H1 (cell line): ENCODE data around the gene TIE1. TPM values are rescaled to one million over a fixed set of nuclear protein-coding genes. Genes with fewer than 3 reads are reported as not detected.

ENCODE experiments used
- CTCF ChIA-PET: fragments of 300-600 bp; sonication (Branson Sonifier 250); formaldehyde crosslinking; loops from one replicate; lab custom pipeline; 2021; ENCODE audit not compliant: partially characterized antibody; lab: Charles Lee
- POLR2A ChIA-PET: fragments of 300-600 bp; sonication (Branson Sonifier 250); formaldehyde crosslinking; loops from one replicate; lab custom pipeline; 2021; ENCODE audit warnings: inconsistent platforms; ENCODE audit not compliant: partially characterized antibody; lab: Charles Lee
- DNase-seq, 2 experiments: peaks; one replicate each; pipeline versions ENCODE4 v3.0.0 to v3.0.0-alpha.2; 2010 to 2022; ENCODE audit warnings: low spot score in 2 of 2, low read depth in 1 of 2, mixed read lengths in 1 of 2
- FAIRE-seq: peaks from 2 replicates; lab custom pipeline; 2011; peaks lifted over from hg19 to GRCh38; lab: Jason Lieb, UNC
- H2AFZ ChIP-seq: 2 replicates; pipeline ENCODE4 v1.8.1; 2012; ENCODE audit warnings: low read length, inconsistent platforms
- H2AK5ac ChIP-seq: 2 replicates; pipeline ENCODE4 v1.6.1; 2013; ENCODE audit warnings: low read depth, low read length
- H2BK120ac ChIP-seq: replicated peaks from 2 replicates; pipeline ENCODE3; 2013; ENCODE audit warnings: low read depth, low read length, inconsistent platforms
- H2BK12ac ChIP-seq: 2 replicates; pipeline ENCODE4 v1.6.1; 2013; ENCODE audit warnings: low read depth, low read length
- H2BK15ac ChIP-seq: 2 replicates; pipeline ENCODE4 v1.6.1; 2013; ENCODE audit warnings: low read length
- H2BK20ac ChIP-seq: 2 replicates; pipeline ENCODE4 v1.6.1; 2013; ENCODE audit warnings: low read length
- H2BK5ac ChIP-seq: 2 replicates; pipeline ENCODE4 v1.6.1; 2013; ENCODE audit warnings: low read depth, low read length
- H3K14ac ChIP-seq: 2 replicates; pipeline ENCODE4 v1.6.1; 2013; ENCODE audit warnings: inconsistent platforms; ENCODE audit not compliant: insufficient read length
- H3K18ac ChIP-seq: 2 replicates; pipeline ENCODE4 v1.6.1; 2013; ENCODE audit warnings: low read length; ENCODE audit errors: extremely low read depth
- H3K23ac ChIP-seq: 2 replicates; pipeline ENCODE4 v1.6.1; 2013; ENCODE audit warnings: inconsistent platforms; ENCODE audit not compliant: insufficient read length
- H3K23me2 ChIP-seq: 2 replicates; pipeline ENCODE4 v1.6.1; 2013; ENCODE audit warnings: low read depth, low read length
- H3K27ac ChIP-seq: 2 replicates; pipeline ENCODE4 v1.6.1; 2011; ENCODE audit warnings: low read depth, low read length, inconsistent platforms
- H3K27me3 ChIP-seq, 4 experiments: replicated peaks in 1 of 4; 1 replicate in 1 of 4; 2 replicates in 3 of 4; pipeline versions ENCODE4 v1.6.1 to v1.8.1; 2011 to 2013; ENCODE audit warnings: low read length in 3 of 4, mild to moderate bottlenecking in 3 of 4, inconsistent platforms in 2 of 4, mixed read lengths in 2 of 4, moderate library complexity in 1 of 4; ENCODE audit not compliant: control insufficient read depth in 3 of 4, insufficient read depth in 3 of 4; ENCODE audit errors: extremely low read depth in 1 of 4
- H3K36me3 ChIP-seq, 4 experiments: 2 replicates each; pipeline versions ENCODE4 v1.6.1 to v1.8.1; 2011 to 2013; ENCODE audit warnings: mild to moderate bottlenecking in 4 of 4, low read length in 3 of 4, moderate library complexity in 2 of 4, control low read depth in 1 of 4, inconsistent platforms in 1 of 4; ENCODE audit not compliant: insufficient read depth in 4 of 4, control insufficient read depth in 2 of 4
- H3K4ac ChIP-seq: replicated peaks from 2 replicates; pipeline ENCODE3; 2013; ENCODE audit warnings: low read length, low read depth, mixed read lengths, inconsistent platforms; ENCODE audit not compliant: insufficient read length
- H3K4me1 ChIP-seq, 4 experiments: replicated peaks in 1 of 4; 1 replicate in 1 of 4; 2 replicates in 3 of 4; pipeline versions ENCODE4 v1.6.1 to v1.8.1; 2011 to 2013; ENCODE audit warnings: low read length in 3 of 4, inconsistent platforms in 2 of 4, mixed read lengths in 1 of 4; ENCODE audit not compliant: insufficient read depth in 4 of 4, control insufficient read depth in 3 of 4
- H3K4me2 ChIP-seq, 2 experiments: 2 replicates each; pipeline versions ENCODE4 v1.6.1 to v1.8.1; 2011 to 2013; ENCODE audit warnings: low read depth in 2 of 2, low read length in 2 of 2, control low read depth in 1 of 2, inconsistent platforms in 1 of 2, mild to moderate bottlenecking in 1 of 2; ENCODE audit not compliant: insufficient read depth in 1 of 2
- H3K4me3 ChIP-seq, 4 experiments: fragments of 200-600, 300-600 bp in 1 of 4; sonication (generic), shearing (Covaris generic), sonication (Bioruptor Twin) in 1 of 4; 2 replicates each; pipeline versions ENCODE4 v1.5.1 to v1.8.1; 2011 to 2016; ENCODE audit warnings: low read length in 4 of 4, low read depth in 3 of 4, control low read depth in 2 of 4, inconsistent platforms in 2 of 4, mild to moderate bottlenecking in 2 of 4, mixed read lengths in 1 of 4, moderate library complexity in 1 of 4; ENCODE audit not compliant: insufficient read depth in 2 of 4; ENCODE audit errors: extremely low read depth in 1 of 4
- H3K56ac ChIP-seq: replicated peaks from 2 replicates; pipeline ENCODE3; 2013; ENCODE audit warnings: low read depth, mild to moderate bottlenecking, mixed read lengths, low read length, inconsistent platforms; ENCODE audit not compliant: insufficient read length
- H3K79me1 ChIP-seq: 2 replicates; pipeline ENCODE4 v1.6.1; 2013; ENCODE audit warnings: low read depth, low read length, control low read depth
- H3K79me2 ChIP-seq, 2 experiments: 2 replicates each; pipeline versions ENCODE4 v1.6.1 to v1.8.1; 2012 to 2013; ENCODE audit warnings: low read length in 2 of 2, mild to moderate bottlenecking in 2 of 2, inconsistent platforms in 1 of 2; ENCODE audit not compliant: insufficient read depth in 2 of 2, control insufficient read depth in 1 of 2
- H3K9ac ChIP-seq, 4 experiments: replicated peaks in 1 of 4; 1 replicate in 1 of 4; 2 replicates in 3 of 4; pipeline versions ENCODE4 v1.6.1 to v1.8.1; 2011 to 2013; ENCODE audit warnings: low read depth in 3 of 4, low read length in 3 of 4, control low read depth in 2 of 4, mild to moderate bottlenecking in 2 of 4, moderate library complexity in 2 of 4, inconsistent platforms in 1 of 4; ENCODE audit errors: extremely low read depth in 1 of 4
- H3K9me3 ChIP-seq, 2 experiments: 2 replicates each; pipeline versions ENCODE4 v1.6.1 to v1.8.1; 2012 to 2013; ENCODE audit warnings: mild to moderate bottlenecking in 2 of 2, moderate library complexity in 2 of 2, control low read depth in 1 of 2, inconsistent platforms in 1 of 2, low read depth in 1 of 2, low read length in 1 of 2, mixed read lengths in 1 of 2; ENCODE audit not compliant: insufficient read depth in 2 of 2
- H4K20me1 ChIP-seq, 2 experiments: replicated peaks in 1 of 2; 2 replicates each; pipeline versions ENCODE3 to v1.8.1; 2011 to 2013; ENCODE audit warnings: inconsistent platforms in 2 of 2, low read length in 2 of 2, mild to moderate bottlenecking in 1 of 2; ENCODE audit not compliant: insufficient read depth in 2 of 2, control insufficient read depth in 1 of 2
- H4K5ac ChIP-seq: 2 replicates; pipeline ENCODE4 v1.6.1; 2013; ENCODE audit warnings: low read length, low read depth, mixed read lengths, inconsistent platforms; ENCODE audit not compliant: insufficient read length
- H4K8ac ChIP-seq: 2 replicates; pipeline ENCODE4 v1.8.0; 2013; ENCODE audit warnings: mild to moderate bottlenecking, moderate library complexity, low read length, inconsistent platforms; ENCODE audit not compliant: insufficient read depth; ENCODE audit errors: extremely low read depth
- H4K91ac ChIP-seq: replicated peaks from 2 replicates; pipeline ENCODE3; 2013; ENCODE audit warnings: low read length, mixed read lengths, inconsistent platforms; ENCODE audit not compliant: insufficient read length
- BACH1 ChIP-seq: IDR thresholded peaks from 2 replicates; pipeline ENCODE4 v1.6.1; 2012; ENCODE audit warnings: low read length, improper control_type of control experiment
- CHD2 ChIP-seq: IDR thresholded peaks from 2 replicates; pipeline ENCODE4 v1.6.1; 2012; ENCODE audit warnings: low read length, improper control_type of control experiment
- CTBP2 ChIP-seq: IDR thresholded peaks from 2 replicates; pipeline ENCODE4 v1.7.0; 2011; ENCODE audit warnings: borderline replicate concordance, mild to moderate bottlenecking, moderate library complexity, mixed read lengths, low read length; ENCODE audit not compliant: insufficient read depth, insufficient read length
- FOSL1 ChIP-seq: IDR thresholded peaks from 2 replicates; pipeline ENCODE4 v1.6.1; 2011; ENCODE audit warnings: mild to moderate bottlenecking, low read depth, low read length, moderate library complexity; ENCODE audit not compliant: insufficient read depth
- GTF2F1 ChIP-seq: IDR thresholded peaks from 2 replicates; pipeline ENCODE4 v1.6.1; 2012; ENCODE audit warnings: low read depth, low read length, improper control_type of control experiment, borderline replicate concordance
- MAFK ChIP-seq: IDR thresholded peaks from 2 replicates; pipeline ENCODE4 v1.6.1; 2012; ENCODE audit warnings: low read depth, mild to moderate bottlenecking, improper control_type of control experiment, low read length
- POLR2A ChIP-seq, 2 experiments: IDR thresholded peaks; 1 replicate in 1 of 2; 2 replicates in 1 of 2; pipeline ENCODE4 v1.6.1; 2011; ENCODE audit warnings: low read depth in 2 of 2, low read length in 2 of 2, mild to moderate bottlenecking in 2 of 2; ENCODE audit errors: control extremely low read depth in 1 of 2
- RAD21 ChIP-seq, 2 experiments: IDR thresholded peaks in 1 of 2; conservative IDR thresholded peaks in 1 of 2; 2 replicates each; pipeline ENCODE4 v1.6.1; 2011; ENCODE audit warnings: low read depth in 2 of 2, low read length in 2 of 2, improper control_type of control experiment in 1 of 2, inconsistent platforms in 1 of 2, mild to moderate bottlenecking in 1 of 2, moderate library complexity in 1 of 2
- RBBP5 ChIP-seq: IDR thresholded peaks from 2 replicates; pipeline ENCODE4 v1.7.1; 2012; ENCODE audit warnings: low read depth, mild to moderate bottlenecking, inconsistent platforms, low read length, moderate library complexity, borderline replicate concordance
- SP1 ChIP-seq: IDR thresholded peaks from 2 replicates; pipeline ENCODE4 v1.6.1; 2011; ENCODE audit warnings: low read depth, low read length
- TAF7 ChIP-seq: optimal IDR thresholded peaks from 2 replicates; pipeline ENCODE3; 2011; ENCODE audit warnings: low read depth, mild to moderate bottlenecking, inconsistent platforms, low read length, moderate library complexity, borderline replicate concordance
- YY1 ChIP-seq: IDR thresholded peaks from 2 replicates; pipeline ENCODE4 v1.6.1; 2011; ENCODE audit warnings: low read depth, mild to moderate bottlenecking, low read length
- WGBS, 2 experiments: shearing (Covaris generic) in 1 of 2; methylation state at CpG; one replicate each; pipeline versions ENCODE4 v1.1.6 to v1.1.7; 2013 to 2015; ENCODE audit warnings: low lambda C conversion rate in 2 of 2, mixed read lengths in 2 of 2, inconsistent platforms in 1 of 2, low coverage in 1 of 2, missing lambda C conversion rate in 1 of 2; ENCODE audit not compliant: insufficient replicate concordance in 2 of 2, insufficient coverage in 1 of 2, insufficient read length in 1 of 2; ENCODE audit errors: extremely low coverage in 1 of 2, missing lambda C conversion rate in 1 of 2; 5-methylcytosine and 5-hydroxymethylcytosine counted together
- polyA plus RNA-seq, 7 experiments: library from polyadenylated mRNA; depleted of rRNA in 3 of 7; stranded (reverse) in 5 of 7; unstranded in 2 of 7; fragments of >200 nt in 5 of 7; fragments of 200-250 nt in 2 of 7; gene quantifications; 1 replicate in 5 of 7; 2 replicates in 1 of 7; 4 replicates in 1 of 7; pipeline versions ENCODE4 v1.2.1 to v1.2.3, GENCODE V29; 2011 to 2013; ENCODE audit warnings: missing spikeins in 2 of 7, mixed read lengths in 2 of 7
- total RNA-seq: library from RNA; stranded (reverse); fragmentation: NEBNext Ultra II Directional; extraction: Animal tissue kit (Norgen Biotek cat#: 25700); gene quantifications from 2 replicates; pipeline ENCODE4 v1.2.1, GENCODE V29; 2021

The TIE1 gene
- total and polyA plus RNA-seq, 2 of the 8 experiments (the other 6 are each of a cell fraction or from before 2014, with no cell fraction given), result 0.74 to 2.2 TPM

GRCh38 chr1:43358121-43358745 is 57.5 kb downstream of the TIE1 start:
- Histone ChIP-seq H3K4me1 (peaks cover 5 to 14% (median 8%) of the 10 kb centered on the region in 4 experiments), H4K8ac (peak overlapping the region; percentile 96; the same call in 1 of the 2 replicates), H3K4ac (peak overlapping the region; percentile 84), H3K79me2 (peaks cover 10 to 27% of the 10 kb centered on the region in 2 experiments), H3K79me1 (peaks cover 11% of the 10 kb centered on the region), H3K23ac (no peak overlapping the region), H2BK120ac (no peak overlapping the region), H3K4me2 (peak overlapping the region; percentile 72 to 81), H4K20me1 (peaks cover 10 to 12% of the 10 kb centered on the region in 2 experiments), H2AFZ (peak overlapping the region; percentile 20; the same call in 1 of the 2 replicates), H3K56ac (peak overlapping the region; percentile 65), H3K9me3 (no peaks in the 10 kb centered on the region), H3K27me3 (no peaks in the 10 kb centered on the region), H3K14ac (no peak overlapping the region), H3K23me2 (peaks cover 7% of the 10 kb centered on the region), H2BK12ac (no peak overlapping the region; the same call in 1 of the 2 replicates), H3K36me3 (peaks cover 21 to 37% (median 28%) of the 10 kb centered on the region in 4 experiments), H3K4me3 (peak overlapping the region; percentile 62 to 85 (median 74)), H4K5ac (peak overlapping the region; percentile 91), H2BK5ac (peak overlapping the region; percentile 82), H2BK20ac (no peak overlapping the region), H3K27ac (peak overlapping the region; percentile 74), H2BK15ac (0 out of 2 replicates have a peak overlapping the region, but pooled peaks have one; percentile 32), H3K18ac (peak overlapping the region; percentile 38; the same call in 1 of the 2 replicates), H3K9ac (peak overlapping the region; percentile 8 to 91 (median 80)), H2AK5ac (no peak overlapping the region), H4K91ac (peak overlapping the region; percentile 15)
- CTCF ChIA-PET, result interaction anchor here (0.8 to 2.4 kb wide), 20 partner anchors 10 to 576 kb away, joined by 3 to 15 read pairs (median 4); partner anchors contain the start of genes C1orf210 and ELOVL1
- POLR2A ChIA-PET, result interaction anchor here (0.7 to 2.5 kb wide), 39 partner anchors 8 to 381 kb away, joined by 3 to 37 read pairs (median 5); partner anchors contain the start of genes C1orf210, ELOVL1, KDM4A and MED8
- FAIRE-seq, result no peak
- 2% methylated on average over 24 of the region's 33 CpGs; no CpG with 5 or more reads in 1 of the 2 experiments for whole genome bisulfite sequencing, 2 experiments
- DNase-seq, result no peak
- TF ChIP-seq FOSL1 (no peak), CTBP2 (no peak), BACH1 (no peak), POLR2A (IDR thresholded peaks at IDR 0.05; ENCODE audit: control extremely low read depth in 1 of 2, low read depth in 2 of 2, low read length in 2 of 2) (peak in 1 of 2 experiments; percentile 17; a peak in 1 of 3 replicates), GTF2F1 (no peak), TAF7 (peak; percentile 57), SP1 (no peak), RAD21 (IDR thresholded peaks at IDR 0.05 in 1 of 2, conservative IDR thresholded peaks at IDR 0.05 in 1 of 2; ENCODE audit: low read depth in 2 of 2, low read length in 2 of 2) (peak; percentile 63 to 70), YY1 (peak; percentile 86), MAFK (no peak), RBBP5 (0 out of 2 replicates have a peak, but pooled peaks have one; percentile 47), CHD2 (0 out of 2 replicates have a peak, but pooled peaks have one; percentile 15)
